ENCODE data around the gene CALY.

DNA sequence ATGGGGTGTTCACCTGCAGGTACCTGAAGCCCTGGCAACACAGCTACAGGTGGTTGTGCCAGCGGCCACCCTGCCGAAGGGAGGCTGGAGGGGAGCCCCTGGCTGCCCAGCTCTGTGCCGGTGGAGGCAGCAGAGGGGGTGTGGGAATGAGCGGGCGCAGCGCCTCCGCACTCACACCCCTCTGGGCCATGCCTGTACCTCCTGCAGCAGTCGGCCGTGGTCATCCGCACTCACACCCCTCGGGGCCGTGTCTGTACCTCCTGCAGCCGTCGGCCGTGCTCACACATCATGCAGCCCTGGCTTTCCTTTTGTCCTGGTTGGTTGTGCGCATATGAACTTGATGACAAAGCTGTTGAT lies 26.3 kb downstream of the CALY start:
- TF ChIP-seq, protein P1, sequence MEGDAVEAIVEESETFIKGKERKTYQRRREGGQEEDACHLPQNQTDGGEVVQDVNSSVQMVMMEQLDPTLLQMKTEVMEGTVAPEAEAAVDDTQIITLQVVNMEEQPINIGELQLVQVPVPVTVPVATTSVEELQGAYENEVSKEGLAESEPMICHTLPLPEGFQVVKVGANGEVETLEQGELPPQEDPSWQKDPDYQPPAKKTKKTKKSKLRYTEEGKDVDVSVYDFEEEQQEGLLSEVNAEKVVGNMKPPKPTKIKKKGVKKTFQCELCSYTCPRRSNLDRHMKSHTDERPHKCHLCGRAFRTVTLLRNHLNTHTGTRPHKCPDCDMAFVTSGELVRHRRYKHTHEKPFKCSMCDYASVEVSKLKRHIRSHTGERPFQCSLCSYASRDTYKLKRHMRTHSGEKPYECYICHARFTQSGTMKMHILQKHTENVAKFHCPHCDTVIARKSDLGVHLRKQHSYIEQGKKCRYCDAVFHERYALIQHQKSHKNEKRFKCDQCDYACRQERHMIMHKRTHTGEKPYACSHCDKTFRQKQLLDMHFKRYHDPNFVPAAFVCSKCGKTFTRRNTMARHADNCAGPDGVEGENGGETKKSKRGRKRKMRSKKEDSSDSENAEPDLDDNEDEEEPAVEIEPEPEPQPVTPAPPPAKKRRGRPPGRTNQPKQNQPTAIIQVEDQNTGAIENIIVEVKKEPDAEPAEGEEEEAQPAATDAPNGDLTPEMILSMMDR (IDR thresholded peaks at IDR 0.05) = no peak
- TF ChIP-seq POLR2A (IDR thresholded peaks at IDR 0.05) = no peak
